Fibroblast of lung (primary cell): ENCODE results near the gene G6PC2. TPM values are rescaled to one million over a fixed set of nuclear protein-coding genes. Genes with fewer than 3 reads are reported as not detected.

ENCODE experiments used
- DNase-seq, 2 donors: peaks; one replicate each; pipeline versions ENCODE4 v3.0.0 to v3.0.0-alpha.2; 2010; ENCODE audit warnings: low read depth in 2 of 2
- H2AFZ ChIP-seq: 2 replicates; pipeline ENCODE4 v1.5.1; 2012; ENCODE audit warnings: low read length, control low read depth, inconsistent platforms
- H3K27ac ChIP-seq: 2 replicates; pipeline ENCODE4 v1.5.1; 2011; ENCODE audit warnings: low read length, control low read depth; ENCODE audit not compliant: insufficient read depth
- H3K27me3 ChIP-seq: 2 replicates; pipeline ENCODE4 v1.5.1; 2011; ENCODE audit warnings: mild to moderate bottlenecking, low read length; ENCODE audit not compliant: control insufficient read depth, insufficient read depth
- H3K36me3 ChIP-seq: 2 replicates; pipeline ENCODE4 v1.5.1; 2011; ENCODE audit warnings: low read length; ENCODE audit not compliant: control insufficient read depth, insufficient read depth
- H3K4me1 ChIP-seq: 2 replicates; pipeline ENCODE4 v1.5.1; 2011; ENCODE audit warnings: low read length; ENCODE audit not compliant: control insufficient read depth, insufficient read depth; ENCODE audit errors: extremely low read depth
- H3K4me2 ChIP-seq: 2 replicates; pipeline ENCODE4 v1.5.1; 2011; ENCODE audit warnings: low read length, control low read depth; ENCODE audit not compliant: insufficient read depth; ENCODE audit errors: extremely low read depth
- H3K4me3 ChIP-seq, 4 experiments: fragments of 200-600 bp in 1 of 4; sonication (generic) in 1 of 4; replicated peaks in 1 of 4; 2 replicates each; pipeline ENCODE4 v1.5.1; 2011 to 2016; ENCODE audit warnings: low read length in 4 of 4, low read depth in 3 of 4, mild to moderate bottlenecking in 3 of 4, control low read depth in 2 of 4, inconsistent platforms in 1 of 4, mixed read lengths in 1 of 4; ENCODE audit not compliant: insufficient read depth in 1 of 4; ENCODE audit errors: control extremely low read depth in 1 of 4
- H3K79me2 ChIP-seq: 2 replicates; pipeline ENCODE4 v1.5.1; 2012; ENCODE audit warnings: mild to moderate bottlenecking, low read length, inconsistent platforms; ENCODE audit not compliant: control insufficient read depth, insufficient read depth
- H3K9ac ChIP-seq: 2 replicates; pipeline ENCODE4 v1.5.1; 2011; ENCODE audit warnings: mild to moderate bottlenecking, low read length, control low read depth; ENCODE audit not compliant: insufficient read depth
- H3K9me3 ChIP-seq: 2 replicates; pipeline ENCODE4 v1.5.1; 2012; ENCODE audit warnings: low read depth, low read length; ENCODE audit not compliant: control insufficient read depth, insufficient read depth
- H4K20me1 ChIP-seq: 2 replicates; pipeline ENCODE4 v1.5.1; 2011; ENCODE audit warnings: low read length; ENCODE audit not compliant: control insufficient read depth, insufficient read depth; ENCODE audit errors: extremely low read depth
- EZH2 ChIP-seq: IDR thresholded peaks from 2 replicates; pipeline ENCODE4 v1.5.1; 2012; ENCODE audit warnings: low read length, control low read depth, mild to moderate bottlenecking; ENCODE audit errors: missing control alignments
- polyA plus RNA-seq, 2 donors: library from polyadenylated mRNA; depleted of rRNA in 1 of 2; stranded (reverse) in 1 of 2; unstranded in 1 of 2; fragments of >200 nt; gene quantifications; 2 replicates each; pipeline ENCODE4 v1.2.1, GENCODE V29; 2011 to 2012; ENCODE audit warnings: missing spikeins in 1 of 2
- total RNA-seq: library from RNA; depleted of rRNA; stranded (reverse); fragments of >200 nt; gene quantifications from 2 replicates; pipeline ENCODE4 v1.2.1, GENCODE V29; 2014
- TF ChIP-seq, protein P1 (sequence below), 2 donors: IDR thresholded peaks in 1 of 2; conservative IDR thresholded peaks in 1 of 2; 1 replicate in 1 of 2; 2 replicates in 1 of 2; pipeline ENCODE4 v1.5.1; 2011 to 2012; ENCODE audit warnings: low read length in 2 of 2, control low read depth in 1 of 2, inconsistent platforms in 1 of 2, low read depth in 1 of 2, mild to moderate bottlenecking in 1 of 2

Gene G6PC2
- total and polyA plus RNA-seq, 2 donors (not counting 1 experiment from before 2014, with no cell fraction given) = not detected

DNA sequence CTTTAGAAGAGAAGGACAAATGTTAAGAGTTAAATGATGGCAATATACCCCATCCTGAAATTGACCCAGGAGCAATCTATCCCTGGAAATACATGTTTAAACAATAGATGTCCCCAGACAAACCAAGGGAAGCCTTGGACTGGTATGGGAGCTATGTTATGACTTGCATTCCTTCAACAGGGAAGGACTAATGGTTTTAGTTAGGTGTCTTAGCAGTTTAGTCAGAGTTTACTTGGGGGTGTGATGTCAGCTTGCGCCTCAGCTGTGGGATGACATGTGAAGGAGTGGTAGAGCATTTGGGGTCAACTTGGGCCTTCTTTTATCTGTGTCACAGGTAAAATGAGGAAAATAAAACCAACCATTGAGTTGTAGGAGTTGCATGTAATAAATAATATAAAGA is 47.6 kb upstream of the G6PC2 start:
- H4K20me1 ChIP-seq = no peaks in the 10 kb centered on the region
- no peaks in the 10 kb centered on the region for H3K4me1 ChIP-seq
- no peaks in the 10 kb centered on the region for H3K79me2 ChIP-seq
- no peaks in the 10 kb centered on the region for H3K27me3 ChIP-seq
- no peak overlapping the region for H3K4me3 ChIP-seq
- TF ChIP-seq, protein P1, sequence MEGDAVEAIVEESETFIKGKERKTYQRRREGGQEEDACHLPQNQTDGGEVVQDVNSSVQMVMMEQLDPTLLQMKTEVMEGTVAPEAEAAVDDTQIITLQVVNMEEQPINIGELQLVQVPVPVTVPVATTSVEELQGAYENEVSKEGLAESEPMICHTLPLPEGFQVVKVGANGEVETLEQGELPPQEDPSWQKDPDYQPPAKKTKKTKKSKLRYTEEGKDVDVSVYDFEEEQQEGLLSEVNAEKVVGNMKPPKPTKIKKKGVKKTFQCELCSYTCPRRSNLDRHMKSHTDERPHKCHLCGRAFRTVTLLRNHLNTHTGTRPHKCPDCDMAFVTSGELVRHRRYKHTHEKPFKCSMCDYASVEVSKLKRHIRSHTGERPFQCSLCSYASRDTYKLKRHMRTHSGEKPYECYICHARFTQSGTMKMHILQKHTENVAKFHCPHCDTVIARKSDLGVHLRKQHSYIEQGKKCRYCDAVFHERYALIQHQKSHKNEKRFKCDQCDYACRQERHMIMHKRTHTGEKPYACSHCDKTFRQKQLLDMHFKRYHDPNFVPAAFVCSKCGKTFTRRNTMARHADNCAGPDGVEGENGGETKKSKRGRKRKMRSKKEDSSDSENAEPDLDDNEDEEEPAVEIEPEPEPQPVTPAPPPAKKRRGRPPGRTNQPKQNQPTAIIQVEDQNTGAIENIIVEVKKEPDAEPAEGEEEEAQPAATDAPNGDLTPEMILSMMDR (conservative IDR thresholded peaks at IDR 0.05 in 1 of 2, IDR thresholded peaks at IDR 0.05 in 1 of 2; ENCODE audit: low read depth in 1 of 2, low read length in 2 of 2) = no peak
- TF ChIP-seq EZH2 = no peak
- no peak overlapping the region for H3K27ac ChIP-seq
- H3K36me3 ChIP-seq = no peaks in the 10 kb centered on the region
- no peak overlapping the region for H3K4me2 ChIP-seq
- no peak overlapping the region for H2AFZ ChIP-seq
- no peaks in the 10 kb centered on the region for H3K9me3 ChIP-seq
- no peak overlapping the region for H3K9ac ChIP-seq
- no peak for DNase-seq

DNA sequence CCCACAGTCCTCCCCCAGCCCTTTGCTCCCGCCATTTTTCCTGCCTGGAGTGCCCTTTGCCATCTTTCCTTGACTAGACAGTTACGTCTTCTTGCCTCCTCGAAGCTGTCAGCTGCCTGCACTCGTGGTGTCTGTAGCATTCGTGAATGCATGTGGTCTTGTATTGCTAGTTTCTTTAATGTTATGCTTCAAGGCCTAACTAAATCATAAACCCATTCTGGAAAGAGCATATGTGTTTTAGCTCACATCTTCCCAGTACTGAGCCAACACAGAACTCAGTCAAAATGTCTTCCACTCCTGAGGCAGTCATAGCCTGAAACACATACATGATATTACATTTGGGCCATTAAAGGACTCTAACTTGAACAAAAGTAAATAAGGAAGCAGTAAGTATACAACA is 46.4 kb upstream of the G6PC2 start:
- DNase-seq = no peak
- H3K4me3 ChIP-seq = no peak overlapping the region
- no peaks in the 10 kb centered on the region for H3K9me3 ChIP-seq
- H3K4me2 ChIP-seq = no peak overlapping the region
- H3K9ac ChIP-seq = no peak overlapping the region
- H3K79me2 ChIP-seq = no peaks in the 10 kb centered on the region
- no peaks in the 10 kb centered on the region for H3K27me3 ChIP-seq
- H3K36me3 ChIP-seq = no peaks in the 10 kb centered on the region
- no peaks in the 10 kb centered on the region for H4K20me1 ChIP-seq
- no peaks in the 10 kb centered on the region for H3K4me1 ChIP-seq
- TF ChIP-seq, protein P1 (conservative IDR thresholded peaks at IDR 0.05 in 1 of 2, IDR thresholded peaks at IDR 0.05 in 1 of 2; ENCODE audit: low read depth in 1 of 2, low read length in 2 of 2) = no peak
- TF ChIP-seq EZH2 = no peak
- H2AFZ ChIP-seq = no peak overlapping the region
- H3K27ac ChIP-seq = no peak overlapping the region

DNA sequence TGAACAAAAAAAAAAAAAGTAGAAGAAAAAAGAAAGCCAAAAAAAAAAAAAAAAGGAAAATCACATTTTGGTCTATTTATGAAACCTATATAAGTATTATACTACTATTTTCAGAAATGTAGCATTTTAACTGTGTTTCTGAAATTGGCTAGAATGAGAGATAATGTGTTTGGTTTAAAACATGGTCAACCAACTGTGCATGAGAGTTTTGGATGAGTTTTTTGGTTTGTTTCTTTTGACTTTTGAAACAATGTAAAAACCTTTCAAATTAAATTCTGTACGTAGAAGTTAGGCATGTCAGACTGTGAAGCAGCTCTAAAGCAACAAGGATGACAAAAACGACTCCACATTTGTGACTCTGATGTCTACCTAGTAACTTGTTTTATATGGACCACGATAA is 45.5 kb upstream of the G6PC2 start:
- no peak overlapping the region for H3K9ac ChIP-seq
- no peak overlapping the region for H2AFZ ChIP-seq
- no peaks in the 10 kb centered on the region for H3K36me3 ChIP-seq
- H3K4me3 ChIP-seq = no peak overlapping the region
- no peak overlapping the region for H3K27ac ChIP-seq
- H3K4me2 ChIP-seq = no peak overlapping the region
- DNase-seq = no peak
- H3K4me1 ChIP-seq = no peaks in the 10 kb centered on the region
- H3K9me3 ChIP-seq = no peaks in the 10 kb centered on the region
- TF ChIP-seq, protein P1 (conservative IDR thresholded peaks at IDR 0.05 in 1 of 2, IDR thresholded peaks at IDR 0.05 in 1 of 2; ENCODE audit: low read depth in 1 of 2, low read length in 2 of 2) = no peak
- H3K79me2 ChIP-seq = no peaks in the 10 kb centered on the region
- no peaks in the 10 kb centered on the region for H4K20me1 ChIP-seq
- no peaks in the 10 kb centered on the region for H3K27me3 ChIP-seq
